SW 1271 (cell line): ENCODE measurements around the gene RCSD1.

Experiments
- DNase-seq, 2 experiments: peaks; one replicate each; lab custom pipeline; 2025; lab: John Stamatoyannopoulos, UW

Gene RCSD1

GRCh38 chr1:167666416-167666815 is 36.4 kb downstream of the RCSD1 start:
- DNase-seq = no peak

- no peak for DNase-seq
Observed at GRCh38 chr1:167667536-167667935, 37.5 kb downstream of the RCSD1 start.

- no peak for DNase-seq
Observed at GRCh38 chr1:167668108-167668507, 38.1 kb downstream of the RCSD1 start.

GRCh38 chr1:167669209-167670124 is 39.4 kb downstream of the RCSD1 start:
- DNase-seq = no peak

- no peak for DNase-seq
Observed at GRCh38 chr1:167670563-167670962, 40.5 kb downstream of the RCSD1 start.

GRCh38 chr1:167671727-167672511 is 41.9 kb downstream of the RCSD1 start:
- no peak for DNase-seq

- no peak for DNase-seq
Observed at GRCh38 chr1:167672831-167673230, 42.8 kb downstream of the RCSD1 start.

- no peak for DNase-seq
Observed at GRCh38 chr1:167673265-167673664, 43.2 kb downstream of the RCSD1 start.

- no peak for DNase-seq
Observed at GRCh38 chr1:167674156-167674555, 44.1 kb downstream of the RCSD1 start.

- no peak for DNase-seq
Observed at GRCh38 chr1:167675440-167675839, 45.4 kb downstream of the RCSD1 start.

GRCh38 chr1:167676205-167676915 is 46.3 kb downstream of the RCSD1 start:
- DNase-seq = no peak

GRCh38 chr1:167676916-167677848 is 47.1 kb downstream of the RCSD1 start:
- no peak for DNase-seq

GRCh38 chr1:167678422-167678821 is 48.4 kb downstream of the RCSD1 start:
- no peak for DNase-seq

GRCh38 chr1:167678838-167679237 is 48.8 kb downstream of the RCSD1 start:
- no peak for DNase-seq

- no peak for DNase-seq
Observed at GRCh38 chr1:167679714-167680113, 49.7 kb downstream of the RCSD1 start.

- no peak for DNase-seq
Observed at GRCh38 chr1:167681024-167681423, 51.0 kb downstream of the RCSD1 start.

- no peak for DNase-seq
Observed at GRCh38 chr1:167681451-167682098, 51.5 kb downstream of the RCSD1 start.

GRCh38 chr1:167683226-167683625 is 53.2 kb downstream of the RCSD1 start:
- DNase-seq = no peak

GRCh38 chr1:167683641-167684502 is 53.8 kb downstream of the RCSD1 start:
- DNase-seq = no peak

GRCh38 chr1:167685844-167686243 is 55.8 kb downstream of the RCSD1 start:
- no peak for DNase-seq
